ENCODE data around the gene ACBD6. TPM values are rescaled to one million over a fixed set of nuclear protein-coding genes. Genes with fewer than 3 reads are reported as not detected.

Gene ACBD6
- total and polyA plus RNA-seq, 2 experiments from 2014 or later: 75.7 to 88.8 TPM

DNA sequence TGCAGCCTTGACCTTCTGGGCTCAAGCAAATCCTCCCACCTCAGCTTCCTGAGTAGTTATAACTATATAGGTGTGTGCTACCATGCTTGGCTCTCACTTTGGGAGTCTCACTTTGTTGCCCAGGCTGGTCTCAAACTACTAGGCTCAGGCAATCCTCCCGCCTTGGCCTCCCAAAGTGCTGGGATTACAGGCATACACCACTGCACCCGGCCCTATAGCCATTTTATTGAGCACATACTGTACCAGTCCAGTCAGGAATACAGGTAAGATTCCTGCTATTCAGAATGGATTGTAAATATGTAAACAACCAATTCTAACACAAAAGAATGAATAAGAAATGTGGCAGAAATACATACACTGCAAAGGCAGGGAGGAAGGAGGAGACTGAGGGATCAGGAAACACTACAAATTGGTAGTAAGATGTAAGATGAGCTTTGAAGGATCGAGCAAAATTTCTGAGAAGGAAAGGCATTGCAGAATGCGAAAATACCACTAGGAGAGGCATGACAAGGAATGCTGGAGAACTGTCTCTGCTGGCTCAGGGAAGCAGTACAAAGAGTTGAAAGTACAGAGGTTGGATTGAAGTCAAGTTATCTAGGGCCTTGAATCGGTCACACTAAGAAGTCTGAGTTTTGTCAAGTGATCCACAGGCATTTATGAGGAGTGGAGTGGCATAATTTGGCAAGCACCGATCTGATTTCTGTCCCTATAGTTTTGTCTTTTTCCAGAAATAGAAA is 211.9 kb downstream of the ACBD6 start:
- Histone ChIP-seq H4K20me1 (replicated peaks; ENCODE audit: insufficient read depth) (no peaks in the 10 kb centered on the region), H3K4me1 (ENCODE audit: insufficient read depth) (no peaks in the 10 kb centered on the region), H3K27me3 (ENCODE audit: insufficient read depth) (no peaks in the 10 kb centered on the region), H3K36me3 (ENCODE audit: insufficient read depth) (no peaks in the 10 kb centered on the region), H3K27ac (ENCODE audit: low read depth) (no peak overlapping the region), H3K9me2 (ENCODE audit: insufficient read depth) (no peaks in the 10 kb centered on the region), H3F3A (replicated peaks; ENCODE audit: low read depth) (no peaks in the 10 kb centered on the region), H3K4me2 (no peak overlapping the region), H3K4me3 (no peak overlapping the region), H2AFZ (no peak overlapping the region), H3K79me2 (replicated peaks; ENCODE audit: insufficient read depth) (no peaks in the 10 kb centered on the region)
- Mint-ChIP-seq H3K9me3 (no peaks in the 10 kb centered on the region), H3K4me3 (no peak overlapping the region), H3K36me3 (ENCODE audit: low read depth) (peaks cover 17% of the 10 kb centered on the region; the same call in 2 of the 3 replicates), H3K27me3 (ENCODE audit: insufficient read depth, low read depth, poor library complexity) (no peaks in the 10 kb centered on the region), H3K27ac (no peak overlapping the region; the same call in 1 of the 2 replicates), H3K4me1 (no peaks in the 10 kb centered on the region; the same call in 2 of the 3 replicates)
- ATAC-seq (no peak), DNase-seq (ENCODE audit: low spot score) (no peak)
- no peak for TF ChIP-seq STAT1 (IDR thresholded peaks at IDR 0.05; ENCODE audit: unreplicated experiment)

DNA sequence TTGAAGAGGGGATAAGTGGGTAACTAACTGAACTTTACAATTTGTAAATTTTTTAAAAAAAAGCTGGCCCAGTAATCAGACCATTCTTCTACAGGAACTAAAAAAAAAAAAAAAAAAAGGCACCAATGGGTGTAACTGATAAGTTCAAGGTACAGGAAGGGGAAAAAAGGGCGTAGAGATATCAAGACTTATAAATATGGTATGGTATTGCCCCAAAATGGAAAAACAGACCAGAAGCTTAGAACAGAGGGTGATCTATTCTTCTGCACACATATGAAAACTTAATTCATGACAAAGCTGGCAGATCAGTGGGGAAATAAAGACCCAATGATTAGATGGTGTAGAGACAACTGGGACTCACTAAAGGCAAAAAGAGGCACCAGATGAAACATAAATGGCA is 213.4 kb downstream of the ACBD6 start:
- ATAC-seq (no peak), DNase-seq (ENCODE audit: low spot score) (no peak)
- H3K27me3 Mint-ChIP-seq (ENCODE audit: insufficient read depth, low read depth, poor library complexity): no peaks in the 10 kb centered on the region
- Histone ChIP-seq H3F3A (replicated peaks; ENCODE audit: low read depth) (no peaks in the 10 kb centered on the region), H3K27me3 (ENCODE audit: insufficient read depth) (no peaks in the 10 kb centered on the region), H3K79me2 (replicated peaks; ENCODE audit: insufficient read depth) (no peaks in the 10 kb centered on the region), H3K9me2 (ENCODE audit: insufficient read depth) (no peaks in the 10 kb centered on the region), H2AFZ (no peak overlapping the region), H4K20me1 (replicated peaks; ENCODE audit: insufficient read depth) (no peaks in the 10 kb centered on the region), H3K4me1 (ENCODE audit: insufficient read depth) (no peaks in the 10 kb centered on the region), H3K27ac (ENCODE audit: low read depth) (no peak overlapping the region), H3K4me3 (no peak overlapping the region), H3K4me2 (no peak overlapping the region), H3K36me3 (ENCODE audit: insufficient read depth) (no peaks in the 10 kb centered on the region)
- H3K9me3 Mint-ChIP-seq: no peaks in the 10 kb centered on the region
- H3K4me3 Mint-ChIP-seq: no peak overlapping the region
- no peaks in the 10 kb centered on the region for H3K4me1 Mint-ChIP-seq
- peaks cover 15% of the 10 kb centered on the region; the same call in 2 of the 3 replicates for H3K36me3 Mint-ChIP-seq (ENCODE audit: low read depth)
- no peak overlapping the region for H3K27ac Mint-ChIP-seq
- TF ChIP-seq, protein P1, sequence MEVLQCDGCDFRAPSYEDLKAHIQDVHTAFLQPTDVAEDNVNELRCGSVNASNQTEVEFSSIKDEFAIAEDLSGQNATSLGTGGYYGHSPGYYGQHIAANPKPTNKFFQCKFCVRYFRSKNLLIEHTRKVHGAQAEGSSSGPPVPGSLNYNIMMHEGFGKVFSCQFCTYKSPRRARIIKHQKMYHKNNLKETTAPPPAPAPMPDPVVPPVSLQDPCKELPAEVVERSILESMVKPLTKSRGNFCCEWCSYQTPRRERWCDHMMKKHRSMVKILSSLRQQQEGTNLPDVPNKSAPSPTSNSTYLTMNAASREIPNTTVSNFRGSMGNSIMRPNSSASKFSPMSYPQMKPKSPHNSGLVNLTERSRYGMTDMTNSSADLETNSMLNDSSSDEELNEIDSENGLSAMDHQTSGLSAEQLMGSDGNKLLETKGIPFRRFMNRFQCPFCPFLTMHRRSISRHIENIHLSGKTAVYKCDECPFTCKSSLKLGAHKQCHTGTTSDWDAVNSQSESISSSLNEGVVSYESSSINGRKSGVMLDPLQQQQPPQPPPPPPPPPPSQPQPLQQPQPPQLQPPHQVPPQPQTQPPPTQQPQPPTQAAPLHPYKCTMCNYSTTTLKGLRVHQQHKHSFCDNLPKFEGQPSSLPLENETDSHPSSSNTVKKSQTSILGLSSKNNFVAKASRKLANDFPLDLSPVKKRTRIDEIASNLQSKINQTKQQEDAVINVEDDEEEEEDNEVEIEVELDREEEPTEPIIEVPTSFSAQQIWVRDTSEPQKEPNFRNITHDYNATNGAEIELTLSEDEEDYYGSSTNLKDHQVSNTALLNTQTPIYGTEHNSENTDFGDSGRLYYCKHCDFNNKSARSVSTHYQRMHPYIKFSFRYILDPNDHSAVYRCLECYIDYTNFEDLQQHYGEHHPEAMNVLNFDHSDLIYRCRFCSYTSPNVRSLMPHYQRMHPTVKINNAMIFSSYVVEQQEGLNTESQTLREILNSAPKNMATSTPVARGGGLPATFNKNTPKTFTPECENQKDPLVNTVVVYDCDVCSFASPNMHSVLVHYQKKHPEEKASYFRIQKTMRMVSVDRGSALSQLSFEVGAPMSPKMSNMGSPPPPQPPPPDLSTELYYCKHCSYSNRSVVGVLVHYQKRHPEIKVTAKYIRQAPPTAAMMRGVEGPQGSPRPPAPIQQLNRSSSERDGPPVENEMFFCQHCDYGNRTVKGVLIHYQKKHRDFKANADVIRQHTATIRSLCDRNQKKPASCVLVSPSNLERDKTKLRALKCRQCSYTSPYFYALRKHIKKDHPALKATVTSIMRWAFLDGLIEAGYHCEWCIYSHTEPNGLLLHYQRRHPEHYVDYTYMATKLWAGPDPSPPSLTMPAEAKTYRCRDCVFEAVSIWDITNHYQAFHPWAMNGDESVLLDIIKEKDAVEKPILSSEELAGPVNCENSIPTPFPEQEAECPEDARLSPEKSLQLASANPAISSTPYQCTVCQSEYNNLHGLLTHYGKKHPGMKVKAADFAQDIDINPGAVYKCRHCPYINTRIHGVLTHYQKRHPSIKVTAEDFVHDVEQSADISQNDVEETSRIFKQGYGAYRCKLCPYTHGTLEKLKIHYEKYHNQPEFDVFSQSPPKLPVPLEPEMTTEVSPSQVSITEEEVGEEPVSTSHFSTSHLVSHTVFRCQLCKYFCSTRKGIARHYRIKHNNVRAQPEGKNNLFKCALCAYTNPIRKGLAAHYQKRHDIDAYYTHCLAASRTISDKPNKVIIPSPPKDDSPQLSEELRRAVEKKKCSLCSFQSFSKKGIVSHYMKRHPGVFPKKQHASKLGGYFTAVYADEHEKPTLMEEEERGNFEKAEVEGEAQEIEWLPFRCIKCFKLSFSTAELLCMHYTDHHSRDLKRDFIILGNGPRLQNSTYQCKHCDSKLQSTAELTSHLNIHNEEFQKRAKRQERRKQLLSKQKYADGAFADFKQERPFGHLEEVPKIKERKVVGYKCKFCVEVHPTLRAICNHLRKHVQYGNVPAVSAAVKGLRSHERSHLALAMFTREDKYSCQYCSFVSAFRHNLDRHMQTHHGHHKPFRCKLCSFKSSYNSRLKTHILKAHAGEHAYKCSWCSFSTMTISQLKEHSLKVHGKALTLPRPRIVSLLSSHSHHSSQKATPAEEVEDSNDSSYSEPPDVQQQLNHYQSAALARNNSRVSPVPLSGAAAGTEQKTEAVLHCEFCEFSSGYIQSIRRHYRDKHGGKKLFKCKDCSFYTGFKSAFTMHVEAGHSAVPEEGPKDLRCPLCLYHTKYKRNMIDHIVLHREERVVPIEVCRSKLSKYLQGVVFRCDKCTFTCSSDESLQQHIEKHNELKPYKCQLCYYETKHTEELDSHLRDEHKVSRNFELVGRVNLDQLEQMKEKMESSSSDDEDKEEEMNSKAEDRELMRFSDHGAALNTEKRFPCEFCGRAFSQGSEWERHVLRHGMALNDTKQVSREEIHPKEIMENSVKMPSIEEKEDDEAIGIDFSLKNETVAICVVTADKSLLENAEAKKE (CRISPR knock-in tag; IDR thresholded peaks at IDR 0.05): no peak
- no peak for TF ChIP-seq ZNF114 (CRISPR knock-in tag; IDR thresholded peaks at IDR 0.05)
- TF ChIP-seq EZH2phosphoT487 (IDR thresholded peaks at IDR 0.05; ENCODE audit: unreplicated experiment): no peak
- no peak for TF ChIP-seq NANOG (IDR thresholded peaks at IDR 0.05; ENCODE audit: borderline replicate concordance)
- no peak for TF ChIP-seq POLR2AphosphoS5 (IDR thresholded peaks at IDR 0.05; ENCODE audit: low read depth)
- no peak for TF ChIP-seq CREB1 (CRISPR knock-in tag; IDR thresholded peaks at IDR 0.05; ENCODE audit: low read depth)
- no peak for TF ChIP-seq STAT1 (IDR thresholded peaks at IDR 0.05; ENCODE audit: unreplicated experiment)
- no peak for TF ChIP-seq JUNB (IDR thresholded peaks at IDR 0.05; ENCODE audit: unreplicated experiment)
- TF ChIP-seq, protein P2, sequence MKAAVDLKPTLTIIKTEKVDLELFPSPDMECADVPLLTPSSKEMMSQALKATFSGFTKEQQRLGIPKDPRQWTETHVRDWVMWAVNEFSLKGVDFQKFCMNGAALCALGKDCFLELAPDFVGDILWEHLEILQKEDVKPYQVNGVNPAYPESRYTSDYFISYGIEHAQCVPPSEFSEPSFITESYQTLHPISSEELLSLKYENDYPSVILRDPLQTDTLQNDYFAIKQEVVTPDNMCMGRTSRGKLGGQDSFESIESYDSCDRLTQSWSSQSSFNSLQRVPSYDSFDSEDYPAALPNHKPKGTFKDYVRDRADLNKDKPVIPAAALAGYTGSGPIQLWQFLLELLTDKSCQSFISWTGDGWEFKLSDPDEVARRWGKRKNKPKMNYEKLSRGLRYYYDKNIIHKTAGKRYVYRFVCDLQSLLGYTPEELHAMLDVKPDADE (IDR thresholded peaks at IDR 0.05): no peak
- TF ChIP-seq EZH2 (IDR thresholded peaks at IDR 0.05; ENCODE audit: low read depth, unreplicated experiment): no peak
- TF ChIP-seq, protein P3, sequence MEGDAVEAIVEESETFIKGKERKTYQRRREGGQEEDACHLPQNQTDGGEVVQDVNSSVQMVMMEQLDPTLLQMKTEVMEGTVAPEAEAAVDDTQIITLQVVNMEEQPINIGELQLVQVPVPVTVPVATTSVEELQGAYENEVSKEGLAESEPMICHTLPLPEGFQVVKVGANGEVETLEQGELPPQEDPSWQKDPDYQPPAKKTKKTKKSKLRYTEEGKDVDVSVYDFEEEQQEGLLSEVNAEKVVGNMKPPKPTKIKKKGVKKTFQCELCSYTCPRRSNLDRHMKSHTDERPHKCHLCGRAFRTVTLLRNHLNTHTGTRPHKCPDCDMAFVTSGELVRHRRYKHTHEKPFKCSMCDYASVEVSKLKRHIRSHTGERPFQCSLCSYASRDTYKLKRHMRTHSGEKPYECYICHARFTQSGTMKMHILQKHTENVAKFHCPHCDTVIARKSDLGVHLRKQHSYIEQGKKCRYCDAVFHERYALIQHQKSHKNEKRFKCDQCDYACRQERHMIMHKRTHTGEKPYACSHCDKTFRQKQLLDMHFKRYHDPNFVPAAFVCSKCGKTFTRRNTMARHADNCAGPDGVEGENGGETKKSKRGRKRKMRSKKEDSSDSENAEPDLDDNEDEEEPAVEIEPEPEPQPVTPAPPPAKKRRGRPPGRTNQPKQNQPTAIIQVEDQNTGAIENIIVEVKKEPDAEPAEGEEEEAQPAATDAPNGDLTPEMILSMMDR (conservative IDR thresholded peaks at IDR 0.05; ENCODE audit: low read depth in 2 of 2): no peak
- TF ChIP-seq ZNF331 (CRISPR knock-in tag; IDR thresholded peaks at IDR 0.05; ENCODE audit: low read depth): no peak
